Heart right ventricle (tissue), 16 donors: ENCODE results near the gene MTA3. TPM values are rescaled to one million over a fixed set of nuclear protein-coding genes. Genes with fewer than 3 reads are reported as not detected.

ENCODE experiments used
- ATAC-seq, 8 donors: fragments of 200-7000 bp; cut with Tn5 transposase; one replicate each; pipeline ENCODE4 v1.9.1; 2020; ENCODE audit warnings: mild to moderate bottlenecking in 8 of 8, moderate library complexity in 8 of 8, moderate number of reproducible peaks in 1 of 8
- DNase-seq, 2 donors: peaks; one replicate each; pipeline ENCODE4 v3.0.0-alpha.2; 2020
- H3K27ac ChIP-seq, 10 donors: fragments of 200-600 bp; sonication (generic) in 2 of 10; one replicate each; pipeline versions ENCODE4 v1.5.0 to v1.8.0; 2020 to 2022; ENCODE audit warnings: mild to moderate bottlenecking in 3 of 10
- H3K27me3 ChIP-seq, 7 donors: fragments of 200-600 bp; one replicate each; pipeline ENCODE4 v1.8.0; 2021 to 2022; ENCODE audit warnings: mild to moderate bottlenecking in 2 of 7
- H3K36me3 ChIP-seq, 9 donors: fragments of 200-600 bp; sonication (generic) in 1 of 9; one replicate each; pipeline versions ENCODE4 v1.5.0 to v1.8.0; 2020 to 2022; ENCODE audit warnings: mild to moderate bottlenecking in 2 of 9
- H3K4me1 ChIP-seq, 9 donors: fragments of 200-600 bp; sonication (generic) in 1 of 9; one replicate each; pipeline versions ENCODE4 v1.5.0 to v1.8.0; 2020 to 2022; ENCODE audit warnings: mild to moderate bottlenecking in 4 of 9
- H3K4me3 ChIP-seq, 10 donors: fragments of 200-600 bp; sonication (generic) in 2 of 10; one replicate each; pipeline versions ENCODE4 v1.5.0 to v1.8.0; 2020 to 2022; ENCODE audit warnings: mild to moderate bottlenecking in 7 of 10, moderate library complexity in 2 of 10
- H3K9me3 ChIP-seq, 11 donors: fragments of 200-600 bp in 10 of 11; sonication (generic) in 2 of 11; one replicate each; pipeline versions ENCODE4 v1.5.0 to v1.8.0; 2013 to 2022; ENCODE audit warnings: mild to moderate bottlenecking in 2 of 11, control low read depth in 1 of 11, moderate library complexity in 1 of 11
- CTCF ChIP-seq, 9 donors: fragments of 200-600 bp; sonication (generic) in 2 of 9; IDR thresholded peaks; one replicate each; pipeline versions ENCODE4 v1.5.0 to v1.8.0; 2021 to 2022; ENCODE audit warnings: antibody characterized with exemption in 9 of 9, mild to moderate bottlenecking in 5 of 9, moderate library complexity in 1 of 9
- WGBS, 2 donors: extraction: QIAGEN DNeasy Blood & Tissue Kit; methylation state at CpG; one replicate each; pipeline ENCODE4 v1.1.7; 2013; ENCODE audit warnings: inconsistent platforms in 1 of 2; 5-methylcytosine and 5-hydroxymethylcytosine counted together
- intact Hi-C, 10 donors: fragments of 100-400 bp; cut with DNase I; formaldehyde crosslinking; loops; one replicate each; pipeline versions ENCODE4 v1.11.1 to v1.14.2; 2022
- polyA plus RNA-seq, 2 donors: library from polyadenylated mRNA; stranded (reverse); fragments of 200-250 nt; gene quantifications; one replicate each; pipeline ENCODE4 v1.2.3, GENCODE V29; 2013
- total RNA-seq, 10 donors: library from RNA; stranded (reverse); fragmentation: NEBNext Ultra II Directional in 3 of 10; extraction: Animal tissue kit (Norgen Biotek cat#: 25700) in 3 of 10; gene quantifications; one replicate each; pipeline versions ENCODE4 v1.2.1 to v1.2.4, GENCODE V29; 2021 to 2023
- donor health status: Arrhythmogenic right ventricular cardiomyopathy.
- donor health status: ischemic (EF 13 %, LVEDD 7.1; RV severe dilation, severe dysfunction).
- donor health status: healthy with polysubstance abuse.
- donor health status: DM: no; HTN: yes; CAD: no.
- donor health status: DM: no; HTN: no; CAD: no.
- donor health status: ischemic (EF 25% LVEDD 6.9; RV normal size, moderate dysfunction).
- donor health status: ischemic (EF 25% LVEDD 5.7; RV mildly dilated, moderate dysfunction).
- donor health status: healthy.
- donor health status: DM: yes; HTN: yes; CAD: no.
- donor health status: Ischemic cardiomyopathy.
- donor health status: ischemic (EF 35%, LVEDD 5.7; RV mildly dilated, moderate dysfunction).
- donor health status: nonischemic (EF 11% LVEDD 7.7; RV severe dilation, severe dysfunction).
- donor health status: DM: yes; HTN: yes; CAD: no.
- donor health status: PGD.
- donor health status: ischemic (EF 29% LVEDD 5.4; RV normal size, mild dysfunction).
- donor health status: nonischemic (EF 23%, LVEDD 6.1; RV moderate dilation, normal function).

Gene MTA3
- total and polyA plus RNA-seq, 12 donors: 11.2 to 29.4 (median 21.9) TPM

DNA sequence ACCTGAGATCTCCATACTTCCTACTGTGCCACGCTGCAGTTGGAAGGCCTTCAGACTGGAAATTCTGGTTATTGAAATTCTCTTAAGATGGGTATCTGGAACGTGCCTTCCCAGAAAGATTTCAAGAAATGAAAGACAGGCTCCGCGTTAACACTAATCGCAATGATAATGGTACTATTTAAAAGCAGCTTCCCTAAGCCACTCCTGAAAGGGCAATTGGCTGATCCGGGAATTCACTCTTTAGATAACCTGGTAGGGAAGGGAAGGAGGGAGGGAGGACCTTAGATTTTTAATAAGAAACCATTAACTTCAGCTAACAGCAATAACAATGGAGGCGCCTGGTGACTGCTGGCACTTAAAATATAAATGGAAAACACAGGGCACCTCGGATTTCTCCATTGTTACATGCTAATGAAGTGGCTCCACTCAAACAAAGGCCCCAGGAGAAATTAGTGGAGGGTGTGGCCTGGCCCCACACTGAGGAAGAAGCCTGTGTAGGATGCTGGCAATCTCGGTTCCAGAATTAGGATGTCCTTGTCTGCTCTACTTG is 22.5 kb upstream of the MTA3 start:
- intact Hi-C loops: no loop called here
- Histone ChIP-seq H3K4me3 (no peak overlapping the region), H3K27ac (no peak overlapping the region), H3K4me1 (no peaks in the 10 kb centered on the region), H3K27me3 (no peaks in the 10 kb centered on the region), H3K36me3 (no peaks in the 10 kb centered on the region), H3K9me3 (no peaks in the 10 kb centered on the region)
- ATAC-seq (no peak), DNase-seq (no peak)
- no peak for TF ChIP-seq CTCF (IDR thresholded peaks at IDR 0.05)
- 63 to 64% methylated on average over 9 of the region's 9 CpGs for WGBS, 2 donors

GRCh38 chr2:42547014-42547413 is 21.4 kb upstream of the MTA3 start:
- 59 to 65% methylated on average over 9 of the region's 9 CpGs for WGBS, 2 donors
- H3K4me3 ChIP-seq: no peak overlapping the region

GRCh38 chr2:42547446-42548295 is 20.8 kb upstream of the MTA3 start:
- WGBS, 2 donors: 93% methylated on average over 27 of the region's 27 CpGs
- DNase-seq: no peak
- Histone ChIP-seq H3K36me3 (no peaks in the 10 kb centered on the region), H3K4me1 (no peaks in the 10 kb centered on the region), H3K9me3 (no peaks in the 10 kb centered on the region), H3K27me3 (no peaks in the 10 kb centered on the region), H3K27ac (no peak overlapping the region), H3K4me3 (no peak overlapping the region)
- no peak for TF ChIP-seq CTCF (IDR thresholded peaks at IDR 0.05)
- intact Hi-C loops: no loop called here
- ATAC-seq: no peak

More at GRCh38 chr2:42547014-42547413, 21.4 kb upstream of the MTA3 start:
- intact Hi-C loops: no loop called here
- ATAC-seq (no peak), DNase-seq (no peak)
- H3K9me3 ChIP-seq: no peaks in the 10 kb centered on the region
- no peak for TF ChIP-seq CTCF (IDR thresholded peaks at IDR 0.05)
- H3K36me3 ChIP-seq: no peaks in the 10 kb centered on the region
- no peaks in the 10 kb centered on the region for H3K4me1 ChIP-seq
- H3K27me3 ChIP-seq: no peaks in the 10 kb centered on the region
- H3K27ac ChIP-seq: no peak overlapping the region

DNA sequence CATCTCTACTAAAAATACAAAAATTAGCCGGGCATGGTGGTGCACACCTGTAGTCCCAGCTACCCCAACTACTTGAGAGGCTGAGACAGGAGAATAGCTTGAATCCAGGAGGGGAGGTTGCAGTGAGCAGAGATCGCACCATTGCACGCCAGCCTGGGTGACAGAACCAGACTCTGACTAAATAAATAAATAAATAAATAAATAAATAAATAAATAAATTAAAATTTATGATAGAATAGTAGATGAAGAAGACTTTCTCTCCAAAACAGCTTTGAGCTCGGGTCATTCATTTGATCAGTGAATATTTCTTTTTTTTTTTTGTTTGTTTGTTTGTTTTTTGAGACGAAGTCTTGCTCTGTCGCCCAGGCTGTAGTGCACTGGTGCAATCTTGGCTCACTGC is 17.6 kb upstream of the MTA3 start:
- ATAC-seq: no peak
- no peaks in the 10 kb centered on the region for H3K27me3 ChIP-seq
- H3K4me1 ChIP-seq: no peaks in the 10 kb centered on the region
- no peak overlapping the region for H3K4me3 ChIP-seq
- H3K27ac ChIP-seq: no peak overlapping the region
- no peaks in the 10 kb centered on the region for H3K9me3 ChIP-seq
- WGBS, 2 donors: 94 to 95% methylated on average over 6 of the region's 6 CpGs
- no peak for DNase-seq
- intact Hi-C loops: no loop called here
- H3K36me3 ChIP-seq: no peaks in the 10 kb centered on the region
- no peak for TF ChIP-seq CTCF (IDR thresholded peaks at IDR 0.05)
